ENCODE measurements around the gene STXBP5.
A peak's percentile ranks its signal among the peaks of the same experiment; 100 is the strongest.
"Not testable (repeated sequence)": the region's sequence is repeated elsewhere in the genome, so short reads cannot be mapped to it uniquely, and the experiment has no call there.

Gene STXBP5

GRCh38 chr6:147248859-147249258 lies 44.6 kb downstream of the STXBP5 start:
- DNase-seq, result no peak

DNA sequence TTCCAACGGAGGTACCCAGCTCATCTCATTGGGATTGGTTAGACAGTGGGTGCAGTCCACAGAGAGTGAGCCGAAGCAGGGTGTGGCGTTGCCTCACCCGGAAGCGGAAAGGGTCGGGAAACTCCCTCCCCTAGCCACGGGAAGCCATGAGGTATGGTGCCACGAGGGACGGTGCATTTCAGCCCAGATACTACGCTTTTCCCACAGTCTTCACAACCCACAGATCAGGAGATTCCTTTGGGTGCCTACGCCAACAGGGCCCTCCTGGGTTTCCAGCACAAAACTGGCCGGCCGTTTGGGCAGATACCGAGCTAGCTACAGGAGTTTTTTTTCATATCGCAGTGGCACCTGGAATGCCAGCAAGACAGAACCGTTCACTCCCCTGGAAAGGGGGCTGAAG lies 46.9 kb downstream of the STXBP5 start:
- no peak for DNase-seq

DNA sequence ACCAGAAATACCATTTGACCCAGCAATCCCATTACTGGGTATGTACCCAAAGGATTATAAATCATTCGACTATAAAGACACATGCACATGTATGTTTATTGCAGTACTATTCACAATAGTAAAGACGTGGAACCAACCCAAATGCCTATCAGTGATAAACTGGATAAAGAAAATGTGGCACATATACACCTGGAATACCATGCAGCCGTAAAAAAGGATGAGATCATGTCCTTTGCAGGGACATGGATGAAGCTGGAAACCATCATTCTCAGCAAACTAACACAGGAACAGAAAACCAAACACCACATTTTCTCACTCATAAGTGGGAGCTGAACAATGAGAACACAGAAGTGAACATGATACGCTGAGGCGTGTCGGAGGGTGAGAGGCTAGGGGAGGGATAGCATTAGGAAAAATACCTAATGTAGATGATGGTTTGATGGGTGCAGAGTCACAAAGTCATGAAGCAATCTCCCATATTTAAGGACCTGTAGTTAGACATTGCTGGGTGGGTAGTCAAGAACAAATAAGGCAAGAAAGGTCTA lies 50.8 kb downstream of the STXBP5 start:
- DNase-seq, result not testable (repeated sequence)

DNA sequence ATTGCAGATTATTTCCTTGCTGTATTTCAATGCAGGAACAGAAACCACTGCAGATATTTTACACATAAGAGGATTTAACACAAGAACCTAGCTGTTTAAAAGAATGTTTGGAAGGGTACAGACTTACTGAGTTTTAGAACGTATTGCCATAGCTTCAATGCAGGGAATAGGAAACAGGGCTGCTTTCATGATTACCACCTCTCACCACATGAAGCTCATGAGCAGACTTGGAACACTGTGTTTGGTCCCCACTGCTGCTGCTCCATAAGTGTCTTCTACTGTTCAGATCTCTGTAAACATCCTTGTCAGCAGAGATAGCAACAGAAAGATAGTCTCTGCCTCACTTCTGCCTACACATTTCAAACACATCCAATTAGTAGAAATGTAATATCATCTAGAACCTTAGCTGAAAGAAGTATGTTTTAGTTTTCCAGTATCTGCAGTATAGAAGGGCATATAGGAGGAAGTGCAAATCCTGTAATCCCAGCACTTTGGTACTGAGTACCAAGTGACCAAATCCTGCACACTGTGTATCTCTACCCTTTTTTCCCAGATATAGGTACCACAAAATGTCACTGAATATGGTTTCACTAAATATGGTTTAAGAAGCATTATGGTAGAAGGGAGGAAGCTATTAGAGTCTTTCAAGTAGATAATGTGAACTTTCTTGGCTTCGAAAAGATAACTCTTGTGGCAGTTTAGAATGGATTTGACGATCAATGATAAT lies 51.9 kb downstream of the STXBP5 start:
- no peak for DNase-seq

GRCh38 chr6:147257760-147258159 lies 53.5 kb downstream of the STXBP5 start:
- no peak for DNase-seq

- no peak for DNase-seq
These were observed 55.9 kb downstream of the STXBP5 start for GRCh38 chr6:147260091-147260490.

DNA sequence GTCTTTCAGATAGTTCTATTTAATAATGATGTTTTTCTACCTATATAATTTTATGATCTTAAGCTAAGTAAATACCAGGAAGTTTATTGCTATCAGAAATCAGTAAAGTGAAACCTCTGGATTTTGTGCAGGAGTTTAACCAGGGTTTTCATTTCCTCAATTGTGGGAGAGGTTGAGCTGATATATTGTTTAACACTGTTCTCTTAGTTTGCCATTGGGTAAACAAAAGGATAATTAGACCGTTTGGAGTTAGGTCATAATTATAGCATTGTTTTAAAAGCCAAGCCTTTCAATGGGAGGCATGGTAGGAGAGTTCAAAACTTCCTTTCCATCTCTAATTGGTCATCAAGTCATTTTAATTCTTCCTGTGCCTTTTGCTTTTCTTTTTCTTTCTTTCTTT lies 58.7 kb downstream of the STXBP5 start:
- no peak for DNase-seq

- no peak for DNase-seq
These were observed 62.6 kb downstream of the STXBP5 start for GRCh38 chr6:147266821-147267220.

GRCh38 chr6:147267658-147268057 lies 63.4 kb downstream of the STXBP5 start:
- no peak for DNase-seq

GRCh38 chr6:147268254-147268653 lies 64.0 kb downstream of the STXBP5 start:
- DNase-seq, result peak; percentile 45

- no peak for DNase-seq
These were observed 69.8 kb downstream of the STXBP5 start for GRCh38 chr6:147274012-147274411.

GRCh38 chr6:147274776-147275175 lies 70.6 kb downstream of the STXBP5 start:
- no peak for DNase-seq

GRCh38 chr6:147278891-147279290 lies 74.7 kb downstream of the STXBP5 start:
- no peak for DNase-seq

- DNase-seq, result peak; percentile 19
These were observed 75.2 kb downstream of the STXBP5 start for GRCh38 chr6:147279427-147279826.

- no peak for DNase-seq
These were observed 77.8 kb downstream of the STXBP5 start for GRCh38 chr6:147281895-147282565.

DNA sequence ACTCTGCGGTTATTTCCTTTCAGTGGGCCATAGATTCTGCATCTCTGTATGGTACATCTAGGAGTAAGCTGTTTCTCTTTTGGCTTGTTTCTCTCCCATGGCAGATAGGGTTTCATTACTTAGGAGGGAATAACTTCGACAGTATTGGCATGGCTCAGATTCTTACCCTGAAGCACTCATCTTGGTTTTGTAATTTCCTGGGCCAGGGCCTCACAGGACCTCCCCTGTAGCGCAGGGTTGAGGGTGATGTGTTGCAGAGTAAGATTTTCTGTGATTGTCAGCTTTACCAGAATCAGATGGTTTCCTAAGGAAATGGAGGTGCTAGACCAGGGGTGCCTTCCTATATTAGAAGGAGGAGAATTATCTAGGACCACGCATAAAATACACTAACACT lies 78.3 kb downstream of the STXBP5 start:
- DNase-seq, result no peak

DNA sequence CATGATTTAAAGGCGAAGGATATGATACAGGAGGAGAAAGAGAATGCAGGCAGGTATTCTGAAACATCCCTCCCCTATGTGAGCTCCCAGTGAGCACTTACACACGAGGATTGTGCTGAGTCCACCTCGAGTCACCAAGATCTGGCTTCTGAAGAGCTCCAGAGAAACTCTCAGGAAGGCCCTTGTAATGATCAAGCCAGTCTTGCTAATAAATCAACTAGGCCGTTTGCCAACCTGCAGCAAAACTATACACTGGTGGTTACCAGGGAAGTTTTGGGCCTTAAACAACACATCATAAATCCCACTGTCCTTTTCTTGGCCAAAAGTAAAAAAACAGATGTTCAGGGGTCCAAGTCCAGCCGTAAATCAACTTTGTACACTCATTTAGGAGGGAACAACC lies 79.2 kb downstream of the STXBP5 start:
- no peak for DNase-seq

- DNase-seq, result peak; percentile 43
These were observed 81.1 kb downstream of the STXBP5 start for GRCh38 chr6:147285087-147285855.

DNA sequence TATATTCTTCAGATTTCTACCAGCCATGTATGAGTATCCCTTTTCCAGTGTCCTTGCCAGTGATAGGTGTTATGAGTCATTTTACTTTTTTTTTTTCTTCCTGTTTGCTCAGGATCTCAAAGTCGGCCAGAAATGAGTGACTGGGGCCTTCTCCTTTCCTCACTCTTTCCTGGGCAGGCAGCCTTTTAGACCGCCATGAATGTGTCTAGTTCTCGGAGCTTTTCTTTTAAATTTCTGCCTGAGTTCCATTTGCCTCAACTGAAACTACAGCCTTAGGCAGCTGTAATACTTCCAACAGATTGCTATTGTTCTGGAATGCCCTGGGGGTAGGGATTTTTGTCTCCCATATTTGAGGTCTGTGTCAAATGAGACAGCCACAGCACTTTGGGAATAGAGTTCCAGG lies 83.7 kb downstream of the STXBP5 start:
- DNase-seq, result peak; percentile 48

GRCh38 chr6:147297124-147297523 lies 92.9 kb downstream of the STXBP5 start:
- DNase-seq, result no peak

DNA sequence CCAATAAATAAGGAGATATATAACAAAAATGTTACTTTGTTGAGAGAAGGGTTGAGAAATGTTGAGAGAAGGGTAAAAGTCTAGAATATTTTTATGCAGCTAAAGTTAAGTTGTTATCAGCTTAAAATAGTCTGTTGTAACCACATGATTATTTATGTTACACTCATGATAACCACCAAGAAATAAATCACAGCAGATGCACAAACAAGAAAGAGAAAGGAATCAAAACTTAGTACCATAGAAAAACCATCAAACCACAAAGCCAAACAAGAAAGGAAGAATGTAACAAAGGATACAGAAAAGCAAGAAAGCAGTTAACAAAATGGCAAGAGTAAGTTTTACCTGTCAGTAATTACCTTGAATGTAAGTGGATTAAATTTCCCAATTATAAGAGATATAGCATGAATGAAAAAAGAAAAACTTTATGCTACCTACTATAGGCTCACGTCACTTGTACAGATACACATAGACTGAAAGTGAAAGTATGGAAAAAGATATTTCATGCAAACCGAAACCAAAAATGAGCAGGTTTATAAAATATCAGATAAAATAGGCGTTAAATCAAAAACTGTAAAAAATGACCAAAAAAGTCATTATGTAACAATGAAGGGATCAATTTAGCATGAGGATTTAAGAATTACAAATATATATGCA lies 93.6 kb downstream of the STXBP5 start:
- no peak for DNase-seq

GRCh38 chr6:147298461-147298860 lies 94.2 kb downstream of the STXBP5 start:
- no peak for DNase-seq

GRCh38 chr6:147299035-147299434 lies 94.8 kb downstream of the STXBP5 start:
- DNase-seq, result no peak

All from fibroblast of skin of back (primary cell).